Activated naive CD8-positive, alpha-beta T cell treated with anti-CD3 and anti-CD28 coated beads for 36 hours (primary cell): ENCODE results near the gene ZNF274. TPM values are rescaled to one million over a fixed set of nuclear protein-coding genes. Genes with fewer than 3 reads are reported as not detected.
A peak's percentile ranks its signal among the peaks of the same experiment; 100 is the strongest.
"Not testable (repeated sequence)": the region's sequence is repeated elsewhere in the genome, so short reads cannot be mapped to it uniquely, and the experiment has no call there.

Experiments
- DNase-seq: peaks from one replicate; pipeline ENCODE4 v3.0.0; 2021
- H3K27ac Mint-ChIP-seq: one replicate; pipeline ENCODE4 v1.8.0; 2022; ENCODE audit warnings: mild to moderate bottlenecking, moderate library complexity, mixed read lengths
- H3K27me3 Mint-ChIP-seq: one replicate; pipeline ENCODE4 v1.8.0; 2022; ENCODE audit warnings: mild to moderate bottlenecking, mixed read lengths
- H3K36me3 Mint-ChIP-seq: one replicate; pipeline ENCODE4 v1.8.0; 2021; ENCODE audit warnings: mild to moderate bottlenecking, mixed read lengths
- H3K4me1 Mint-ChIP-seq: one replicate; pipeline ENCODE4 v1.8.0; 2021; ENCODE audit warnings: mixed read lengths
- H3K4me3 Mint-ChIP-seq: one replicate; pipeline ENCODE4 v1.8.0; 2022; ENCODE audit warnings: mild to moderate bottlenecking, moderate library complexity, mixed read lengths
- H3K9me3 Mint-ChIP-seq: one replicate; pipeline ENCODE4 v1.8.0; 2022; ENCODE audit warnings: mixed read lengths
- total RNA-seq, 2 experiments: library from RNA; stranded (reverse); gene quantifications; one replicate each; pipeline ENCODE4 v1.2.3, GENCODE V29; 2021

ZNF274 gene
- 10 to 100 TPM; 27.0 to 30.5 TPM for total RNA-seq

DNA sequence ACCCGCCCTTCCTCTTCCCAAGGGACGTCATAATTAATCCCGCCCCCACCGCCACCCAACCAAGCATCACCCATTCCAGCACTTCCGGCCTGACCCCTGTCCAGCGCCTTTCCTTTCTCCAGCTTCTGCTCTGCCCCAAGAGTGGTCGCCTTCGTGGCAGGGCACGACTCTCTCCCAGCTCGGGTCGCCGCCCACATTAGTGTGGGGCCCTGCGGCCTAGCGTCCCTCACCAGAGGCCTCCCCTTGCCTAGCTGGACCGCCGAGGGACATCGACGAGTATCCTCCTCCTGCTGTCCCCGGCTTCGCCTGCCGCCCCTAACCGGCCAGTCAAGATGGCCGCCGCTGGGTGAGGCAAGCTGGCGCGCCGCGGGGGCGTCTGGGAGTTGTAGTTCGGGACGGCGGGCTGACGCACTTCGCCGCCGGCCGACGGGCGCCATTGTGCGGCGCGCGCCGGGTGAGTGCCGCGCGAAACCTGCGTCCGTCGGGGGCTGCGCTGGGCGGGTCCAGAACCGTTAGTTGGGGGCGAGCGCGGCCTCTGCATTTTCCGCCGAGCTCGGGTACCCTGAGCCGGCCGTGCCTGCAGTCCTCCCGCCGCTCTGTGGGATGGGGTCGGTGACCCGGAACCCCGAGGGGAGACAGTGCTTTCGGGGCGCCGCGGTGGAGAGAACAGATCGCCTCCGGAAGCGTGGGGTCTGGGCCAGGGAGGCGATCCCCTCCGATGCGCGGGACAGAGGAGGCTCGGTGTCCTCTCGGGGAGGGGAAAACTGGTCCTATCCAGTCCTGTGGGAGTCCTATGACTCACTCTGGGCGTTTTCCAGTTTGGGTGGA lies at the start of gene ZNF274:
Gene ZNF274 (plus strand): TSS at position 73 of the 828 bp plus-strand sequence. CDS start 905 bp downstream, outside the sequence.
- H3K27me3 Mint-ChIP-seq, result no peaks in the 10 kb centered on the region
- peak within 1 kb of the TSS; percentile 99 for H3K27ac Mint-ChIP-seq
- H3K36me3 Mint-ChIP-seq, result peaks cover 83% of the 10 kb centered on the region
- peak within 1 kb of the TSS; percentile 85 for H3K4me3 Mint-ChIP-seq
- DNase-seq, result peak; percentile 97
- H3K9me3 Mint-ChIP-seq, result peaks cover 38% of the 10 kb centered on the region
- H3K4me1 Mint-ChIP-seq, result peaks cover 10% of the 10 kb centered on the region

DNA sequence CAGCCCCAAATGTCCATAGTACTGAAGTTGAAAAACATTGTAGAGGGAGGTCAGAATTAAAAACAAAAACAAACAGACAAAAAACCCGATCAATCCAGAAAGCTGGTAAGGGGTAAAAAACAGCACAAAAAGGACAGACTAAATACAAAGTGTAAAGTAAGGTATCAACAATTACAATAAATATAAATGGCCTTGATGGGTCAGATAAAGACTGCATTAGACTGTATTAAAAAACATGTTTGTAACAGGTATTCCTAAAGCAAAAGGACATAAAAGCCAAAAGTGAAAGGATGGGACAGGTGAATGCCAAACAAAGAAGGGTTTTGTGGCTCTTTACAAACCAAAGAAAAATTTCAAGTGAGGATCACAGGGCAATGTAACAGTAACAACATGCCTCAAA lies 48.6 kb upstream of the ZNF274 start:
- H3K27me3 Mint-ChIP-seq, result no peaks in the 10 kb centered on the region

DNA sequence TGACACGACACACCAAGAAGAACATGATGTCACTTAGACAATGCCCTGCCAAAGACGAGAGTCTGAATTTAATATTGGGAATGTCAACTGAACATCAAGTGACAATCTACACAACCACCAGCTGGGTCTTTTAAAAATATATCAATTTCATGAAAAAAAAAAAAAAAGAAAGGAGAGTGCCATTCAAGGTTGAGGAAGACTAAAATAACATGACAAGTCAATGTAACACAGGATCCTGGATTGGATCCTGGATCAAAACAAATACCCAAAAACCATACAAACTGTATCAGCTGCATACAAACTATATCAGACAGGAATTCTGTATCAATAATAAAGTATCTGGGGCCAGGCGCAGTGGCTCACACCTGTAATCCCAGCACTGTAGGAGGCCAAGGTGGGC lies 37.0 kb upstream of the ZNF274 start:
- no peak overlapping the region for H3K4me3 Mint-ChIP-seq

More for the DNA sequence above, 48.6 kb upstream of the ZNF274 start:
- Mint-ChIP-seq H3K4me1 (no peaks in the 10 kb centered on the region), H3K27ac (no peak overlapping the region), H3K4me3 (no peak overlapping the region), H3K36me3 (peaks cover 93% of the 10 kb centered on the region), H3K9me3 (peaks cover 58% of the 10 kb centered on the region)
- DNase-seq, result no peak

DNA sequence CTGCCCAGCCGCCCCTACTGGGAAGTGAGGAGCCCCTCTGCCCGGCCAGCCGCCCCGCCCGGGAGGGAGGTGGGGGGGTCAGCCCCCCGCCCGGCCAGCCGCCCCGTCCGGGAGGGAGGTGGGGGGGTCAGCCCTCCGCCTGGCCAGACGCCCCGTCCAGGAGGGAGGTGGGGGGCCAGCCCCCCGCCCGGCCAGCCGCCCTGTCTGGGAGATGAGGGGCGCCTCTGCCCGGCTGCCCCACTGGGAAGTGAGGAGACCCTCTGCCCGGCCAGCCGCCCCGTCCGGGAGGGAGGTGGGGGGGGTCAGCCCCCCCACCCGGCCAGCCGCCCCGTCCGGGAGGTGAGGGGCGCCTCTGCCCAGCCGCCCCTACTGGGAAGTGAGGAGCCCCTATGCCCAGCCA lies 35.4 kb upstream of the ZNF274 start:
- not testable (repeated sequence) for H3K27ac Mint-ChIP-seq, DNase-seq, H3K27me3 Mint-ChIP-seq, H3K4me1 Mint-ChIP-seq, H3K4me3 Mint-ChIP-seq
- Mint-ChIP-seq H3K9me3 (peaks cover 22% of the 10 kb centered on the region), H3K36me3 (peaks cover 52% of the 10 kb centered on the region)

More for the DNA sequence above, 37.0 kb upstream of the ZNF274 start:
- H3K36me3 Mint-ChIP-seq, result peaks cover 62% of the 10 kb centered on the region
- H3K27ac Mint-ChIP-seq, result no peak overlapping the region
- no peak for DNase-seq
- H3K4me1 Mint-ChIP-seq, result peaks cover 7% of the 10 kb centered on the region
- no peaks in the 10 kb centered on the region for H3K27me3 Mint-ChIP-seq
- H3K9me3 Mint-ChIP-seq, result peaks cover 22% of the 10 kb centered on the region

DNA sequence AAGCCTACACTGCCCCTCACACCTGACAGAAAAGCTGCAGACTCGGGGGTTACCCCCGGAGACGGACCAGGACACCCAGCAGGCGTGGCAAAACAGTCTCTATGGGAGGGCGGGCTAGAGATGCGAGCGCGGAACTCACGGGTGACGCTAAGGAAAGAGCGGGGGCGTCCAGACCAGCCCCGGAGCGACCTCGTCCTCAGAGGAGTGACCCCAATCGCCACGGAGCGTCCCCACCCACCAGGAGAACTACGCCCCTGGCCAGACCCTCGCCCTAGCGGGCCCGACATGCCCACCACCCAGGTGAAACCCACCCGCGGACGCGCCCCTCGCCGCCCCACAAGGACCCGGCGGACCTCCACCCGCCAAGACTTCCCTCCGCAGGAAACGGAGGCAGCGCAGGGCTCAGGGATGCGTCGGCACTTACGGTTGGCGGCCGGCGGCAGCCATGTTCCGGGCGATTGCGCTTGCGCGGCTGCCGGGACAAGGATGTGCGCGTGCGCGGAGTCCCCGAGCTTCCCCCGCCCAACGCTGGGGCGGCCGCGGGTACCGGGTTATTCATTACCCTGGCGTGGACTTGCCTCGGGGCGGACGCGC lies 32.4 kb upstream of the ZNF274 start, which contains the start of gene ZNF329:
Gene ZNF329 (minus strand): TSS at position 462 of the 594 bp plus-strand sequence. CDS start 21,286 bp downstream, outside the sequence.
- DNase-seq, result peak; percentile 94
- Mint-ChIP-seq H3K27me3 (no peaks in the 10 kb centered on the region), H3K4me1 (peaks cover 13% of the 10 kb centered on the region), H3K9me3 (peaks cover 20% of the 10 kb centered on the region), H3K36me3 (peaks cover 34% of the 10 kb centered on the region), H3K4me3 (peak within 1 kb of the TSS; percentile 85), H3K27ac (peak within 1 kb of the TSS; percentile 90)

DNA sequence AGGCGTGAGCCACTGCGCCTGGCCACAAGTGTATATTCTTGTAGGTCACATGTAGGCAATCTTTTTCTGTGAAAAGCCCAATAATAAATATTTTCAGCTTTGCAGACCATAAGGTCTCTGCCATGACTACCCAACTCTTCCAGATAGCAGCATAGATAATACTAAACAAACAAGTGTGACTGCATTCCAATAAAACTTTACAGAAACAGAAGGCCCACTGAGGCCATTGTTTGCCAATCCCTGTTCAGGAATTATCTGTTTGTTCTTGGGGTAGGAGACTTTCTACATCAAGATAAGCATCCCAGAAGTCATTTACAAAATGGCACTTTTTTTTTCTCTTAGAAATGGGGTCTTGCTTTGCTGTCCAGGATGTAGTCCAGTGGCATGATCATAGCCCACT lies 29.5 kb upstream of the ZNF274 start:
- Mint-ChIP-seq H3K27me3 (no peaks in the 10 kb centered on the region), H3K4me1 (peaks cover 13% of the 10 kb centered on the region), H3K4me3 (no peak overlapping the region), H3K36me3 (peaks cover 22% of the 10 kb centered on the region), H3K9me3 (peaks cover 16% of the 10 kb centered on the region), H3K27ac (no peak overlapping the region)
- no peak for DNase-seq

DNA sequence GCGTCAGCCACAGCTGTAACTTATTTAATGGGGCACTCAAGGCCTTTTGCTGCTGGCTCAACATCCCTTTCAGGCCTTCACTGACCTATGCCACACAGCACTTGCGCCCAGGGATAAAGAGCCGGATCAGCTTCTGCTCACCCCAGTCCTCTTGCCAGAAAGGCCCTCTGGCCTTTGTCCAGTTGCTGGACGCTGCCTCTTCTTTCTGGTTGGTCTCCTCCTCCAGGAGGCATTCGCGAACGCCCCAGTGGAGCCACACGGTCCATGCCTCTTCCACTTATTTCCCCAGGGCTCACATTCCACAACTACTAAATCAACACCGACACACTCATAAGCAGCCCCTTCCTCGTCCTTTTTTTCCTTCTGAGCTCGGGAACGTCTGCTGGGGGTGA lies 28.6 kb upstream of the ZNF274 start:
- peaks cover 14% of the 10 kb centered on the region for H3K9me3 Mint-ChIP-seq
- H3K36me3 Mint-ChIP-seq, result peaks cover 15% of the 10 kb centered on the region
- peak overlapping the region; percentile 14 for H3K27ac Mint-ChIP-seq
- no peaks in the 10 kb centered on the region for H3K27me3 Mint-ChIP-seq
- H3K4me3 Mint-ChIP-seq, result peak overlapping the region; percentile 85
- peak; percentile 11 for DNase-seq
- peaks cover 13% of the 10 kb centered on the region for H3K4me1 Mint-ChIP-seq

DNA sequence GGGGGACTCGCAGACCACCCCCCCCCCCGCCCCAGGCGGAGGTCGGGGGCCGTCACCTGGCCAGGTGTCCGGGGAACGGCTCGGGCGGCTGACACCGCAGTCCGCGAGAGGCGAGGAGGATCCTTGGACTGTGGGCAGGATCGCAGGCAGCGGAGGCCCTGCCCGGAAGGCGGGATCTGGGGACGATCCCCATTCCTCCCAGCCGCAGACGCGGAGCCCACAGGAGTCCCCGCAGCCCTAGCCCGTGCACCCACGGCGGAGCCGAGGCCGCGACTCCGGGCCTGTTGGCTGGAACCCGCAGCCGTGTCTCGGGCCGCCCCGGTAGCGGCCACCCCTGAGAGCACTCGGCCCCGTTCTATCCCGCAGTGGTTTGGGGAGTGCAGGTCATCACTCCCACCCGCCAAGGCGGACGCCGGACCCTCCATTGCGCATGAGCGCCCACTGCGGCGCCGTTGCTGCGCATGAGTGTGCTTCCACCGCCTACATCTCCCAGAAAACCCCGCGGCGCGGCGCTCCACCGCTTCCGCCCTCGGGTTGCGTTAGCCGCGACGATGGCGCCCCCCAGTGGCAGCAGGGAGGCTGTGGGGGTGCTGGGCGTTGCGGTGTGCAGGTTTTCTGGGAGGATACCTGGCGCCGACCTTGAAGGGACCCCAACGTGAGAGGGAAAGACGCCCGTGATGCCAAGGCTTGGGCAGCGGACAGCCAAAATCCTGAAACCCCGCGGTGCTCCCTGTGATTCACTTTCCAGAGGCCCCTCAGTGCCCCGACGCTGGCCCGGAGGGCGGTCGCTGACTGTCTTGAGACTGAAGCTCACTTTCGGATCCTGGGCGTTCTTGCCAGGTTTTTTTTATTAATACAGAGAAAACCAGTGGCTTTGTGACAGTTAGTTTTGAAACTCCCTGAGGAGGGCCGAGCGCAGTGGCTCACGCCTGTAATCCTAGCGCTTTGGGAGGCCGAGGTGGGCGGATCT lies 27.9 kb upstream of the ZNF274 start:
- H3K4me1 Mint-ChIP-seq, result peaks cover 7% of the 10 kb centered on the region
- peak; percentile 99 for DNase-seq
- H3K27me3 Mint-ChIP-seq, result no peaks in the 10 kb centered on the region
- H3K9me3 Mint-ChIP-seq, result peaks cover 10% of the 10 kb centered on the region
- peaks cover 8% of the 10 kb centered on the region for H3K36me3 Mint-ChIP-seq
- peak overlapping the region; percentile 42 for H3K27ac Mint-ChIP-seq
- peak overlapping the region; percentile 85 for H3K4me3 Mint-ChIP-seq

DNA sequence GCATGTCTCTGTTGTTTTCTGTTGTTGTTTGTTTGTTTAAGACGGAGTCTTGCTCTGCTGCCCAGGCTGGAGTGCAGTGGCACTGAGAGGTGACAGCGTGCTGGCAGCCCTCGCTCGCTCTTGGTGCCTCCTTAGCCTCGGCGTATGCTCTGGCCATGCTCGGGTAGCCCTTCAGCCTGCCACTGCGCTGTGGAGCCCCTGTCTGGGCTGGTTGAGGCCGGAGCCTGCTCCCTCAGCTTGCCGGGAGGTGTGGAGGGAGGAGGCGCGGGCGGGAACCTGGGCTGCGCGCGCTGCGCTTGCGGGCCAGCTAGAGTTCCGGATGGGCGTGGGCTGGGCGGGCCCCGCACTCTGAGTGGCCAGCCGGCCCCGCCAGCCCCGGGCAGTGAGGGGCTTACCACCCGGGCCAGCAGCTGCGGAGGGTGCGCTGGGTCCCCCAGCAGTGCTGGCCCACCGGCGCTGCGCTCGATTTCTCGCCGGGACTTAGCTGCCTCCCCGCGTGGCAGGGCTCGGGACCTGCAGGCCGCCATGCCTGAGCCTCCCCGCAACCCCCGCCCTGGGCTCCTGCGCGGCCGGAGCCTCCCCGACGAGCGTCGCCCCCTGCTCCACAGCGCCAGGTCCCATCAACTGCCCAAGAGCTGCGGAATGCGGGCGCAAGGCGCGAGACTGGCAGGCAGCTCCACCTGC lies 25.7 kb upstream of the ZNF274 start:
- Mint-ChIP-seq H3K4me1 (peaks cover 5% of the 10 kb centered on the region), H3K27me3 (no peaks in the 10 kb centered on the region), H3K36me3 (peaks cover 7% of the 10 kb centered on the region), H3K27ac (no peak overlapping the region), H3K4me3 (no peak overlapping the region), H3K9me3 (peaks cover 13% of the 10 kb centered on the region)
- DNase-seq, result no peak

DNA sequence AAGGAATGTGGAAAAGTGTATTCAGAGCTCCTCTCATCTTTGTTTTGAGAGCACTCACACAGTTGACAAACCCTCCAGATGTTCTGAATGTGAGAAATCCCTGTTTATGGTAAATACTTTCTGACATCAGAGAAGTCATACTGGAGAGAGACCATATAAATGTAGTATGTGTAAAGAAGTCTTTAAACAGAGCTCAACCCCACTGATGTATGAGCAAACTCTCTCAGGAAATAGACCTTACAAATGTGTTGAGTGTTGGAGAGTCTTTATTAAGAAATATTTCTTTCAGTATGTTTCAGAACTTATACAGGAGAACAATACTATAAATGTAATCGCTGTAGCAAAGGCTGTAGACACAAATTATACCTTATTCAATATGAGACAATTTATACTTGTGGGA lies 16.6 kb upstream of the ZNF274 start:
- H3K9me3 Mint-ChIP-seq, result peaks cover 62% of the 10 kb centered on the region
- peaks cover 22% of the 10 kb centered on the region for H3K36me3 Mint-ChIP-seq
- no peaks in the 10 kb centered on the region for H3K4me1 Mint-ChIP-seq
- H3K4me3 Mint-ChIP-seq, result no peak overlapping the region
- no peak for DNase-seq
- peaks cover 2% of the 10 kb centered on the region for H3K27me3 Mint-ChIP-seq
- H3K27ac Mint-ChIP-seq, result no peak overlapping the region

DNA sequence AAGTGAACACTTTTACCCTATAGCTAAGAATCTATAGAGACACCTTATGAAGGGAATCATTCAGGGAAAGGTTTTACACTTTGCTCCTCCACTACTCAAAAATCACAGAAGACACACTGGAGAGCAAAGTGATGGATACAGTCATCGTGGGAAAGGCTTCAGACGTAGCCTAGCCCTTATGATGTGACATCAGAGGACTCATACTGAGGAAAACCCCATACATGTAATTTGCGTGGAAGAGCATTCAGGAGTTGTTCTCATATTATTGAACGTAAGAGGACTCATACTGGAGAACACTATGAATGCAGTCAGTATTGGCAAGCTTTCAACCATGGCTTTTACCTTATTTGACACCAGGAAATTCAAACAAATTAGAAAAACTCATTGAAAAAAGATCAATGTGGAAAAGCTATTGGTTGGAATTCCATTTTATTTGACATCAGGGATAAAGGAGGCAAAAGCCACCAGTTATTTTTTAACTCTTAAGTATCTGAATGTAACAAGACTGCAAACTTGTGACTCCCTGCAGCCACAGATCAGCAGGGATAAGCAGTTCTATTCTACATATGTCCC lies 16.1 kb upstream of the ZNF274 start:
- Mint-ChIP-seq H3K27me3 (peaks cover 2% of the 10 kb centered on the region), H3K9me3 (peaks cover 63% of the 10 kb centered on the region), H3K27ac (no peak overlapping the region), H3K36me3 (peaks cover 22% of the 10 kb centered on the region), H3K4me1 (no peaks in the 10 kb centered on the region), H3K4me3 (no peak overlapping the region)
- no peak for DNase-seq

DNA sequence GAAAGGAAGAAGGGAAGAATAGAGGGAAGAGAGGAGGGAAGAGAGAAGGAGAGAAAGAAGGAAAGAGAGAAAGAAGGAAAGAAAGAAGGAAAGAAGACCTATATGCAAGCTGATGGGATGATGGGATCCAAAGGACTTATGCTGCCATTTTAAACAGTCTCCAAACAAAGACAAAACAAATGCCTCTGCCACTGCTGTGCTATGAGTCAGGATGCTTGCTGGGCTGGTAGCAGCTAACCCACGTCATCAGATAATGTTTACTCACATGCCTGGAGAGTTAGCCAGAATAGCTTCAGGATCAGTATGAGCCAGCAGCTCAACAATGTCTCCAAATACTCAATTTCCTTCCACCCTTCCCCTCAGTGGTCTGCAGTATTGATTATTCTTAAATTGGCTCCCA lies 12.0 kb upstream of the ZNF274 start:
- DNase-seq, result no peak
- H3K36me3 Mint-ChIP-seq, result peaks cover 9% of the 10 kb centered on the region
- no peaks in the 10 kb centered on the region for H3K4me1 Mint-ChIP-seq
- H3K27ac Mint-ChIP-seq, result no peak overlapping the region
- H3K27me3 Mint-ChIP-seq, result no peaks in the 10 kb centered on the region
- H3K9me3 Mint-ChIP-seq, result peaks cover 54% of the 10 kb centered on the region
- no peak overlapping the region for H3K4me3 Mint-ChIP-seq

DNA sequence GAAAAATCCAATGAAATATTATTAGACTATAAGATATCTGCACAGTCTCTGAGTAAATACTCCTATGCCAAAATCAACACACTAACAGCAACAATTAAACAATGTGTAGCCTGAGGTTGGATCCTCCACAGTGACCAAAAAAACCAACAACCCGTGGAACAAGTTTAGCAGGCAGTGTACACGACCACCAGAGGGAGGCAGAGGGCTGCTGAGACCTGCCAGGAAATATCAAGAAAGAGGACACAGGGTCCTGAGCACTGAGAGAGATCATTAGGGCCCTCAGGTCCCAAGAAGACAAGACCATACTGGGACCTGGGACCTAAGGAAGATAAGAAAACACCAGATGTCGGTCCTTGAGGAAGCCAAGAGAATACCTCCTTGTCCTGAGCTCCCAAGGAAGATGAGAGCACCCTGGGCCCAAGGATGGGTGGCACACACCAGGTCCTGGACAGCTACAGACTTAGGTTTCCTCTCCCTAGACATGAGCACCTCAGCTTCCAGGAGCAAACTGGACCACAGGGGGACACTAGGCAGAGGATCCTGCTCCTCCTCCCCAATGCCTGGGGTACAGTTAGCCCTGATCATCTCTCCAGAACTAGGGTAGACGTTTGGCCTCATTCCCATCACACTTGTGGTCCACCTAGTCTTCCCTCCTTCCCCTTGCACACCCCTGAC lies 822 bp upstream of the ZNF274 start:
- Mint-ChIP-seq H3K36me3 (peaks cover 80% of the 10 kb centered on the region), H3K27me3 (no peaks in the 10 kb centered on the region), H3K9me3 (peaks cover 45% of the 10 kb centered on the region), H3K27ac (peak overlapping the region; percentile 99), H3K4me1 (peaks cover 10% of the 10 kb centered on the region), H3K4me3 (peak overlapping the region; percentile 85)
- DNase-seq, result peak; percentile 71
